Gastroesophageal sphincter (tissue), 4 donors: ENCODE measurements around the gene DCLRE1C. TPM values are rescaled to one million over a fixed set of nuclear protein-coding genes. Genes with fewer than 3 reads are reported as not detected.
"Not testable (repeated sequence)": the region's sequence is repeated elsewhere in the genome, so short reads cannot be mapped to it uniquely, and the experiment has no call there.

Experiments
- ATAC-seq: fragments of 150-250 bp; one replicate; pipeline ENCODE4 v1.9.1; 2016; ENCODE audit warnings: mild to moderate bottlenecking, moderate library complexity
- H3K27ac ChIP-seq, 4 donors: fragments of 200-600 bp; sonication (generic) in 3 of 4; 1 replicate in 3 of 4; 2 replicates in 1 of 4; pipeline ENCODE4 v1.5.1; 2016 to 2019
- H3K27me3 ChIP-seq: fragments of 200-600 bp; sonication (generic); one replicate; pipeline ENCODE4 v1.5.1; 2019
- H3K36me3 ChIP-seq, 2 donors: fragments of 200-600 bp; sonication (generic); one replicate each; pipeline ENCODE4 v1.5.1; 2019; ENCODE audit warnings: control low read depth in 1 of 2
- H3K4me1 ChIP-seq, 3 donors: fragments of 200-600 bp; sonication (generic); 1 replicate in 2 of 3; 2 replicates in 1 of 3; pipeline ENCODE4 v1.5.1; 2016 to 2019; ENCODE audit warnings: control low read depth in 2 of 3
- H3K4me3 ChIP-seq, 2 donors: fragments of 200-600 bp; sonication (generic); one replicate each; pipeline ENCODE4 v1.5.1; 2019; ENCODE audit warnings: mild to moderate bottlenecking in 1 of 2, moderate library complexity in 1 of 2
- H3K9me3 ChIP-seq, 3 donors: fragments of 200-600 bp; sonication (generic); one replicate each; pipeline ENCODE4 v1.5.1; 2017 to 2019; ENCODE audit warnings: control low read depth in 2 of 3
- CTCF ChIP-seq, 4 experiments: fragments of 200-600 bp in 2 of 4; fragments of 450-650 bp in 2 of 4; sonication (generic) in 1 of 4; IDR thresholded peaks; one replicate each; pipeline ENCODE4 v1.5.1; 2017 to 2019; ENCODE audit warnings: antibody characterized with exemption in 4 of 4, mild to moderate bottlenecking in 2 of 4, moderate library complexity in 2 of 4
- EP300 ChIP-seq: sonication (generic); formaldehyde crosslinking; IDR thresholded peaks from one replicate; pipeline ENCODE4 v1.6.1; 2017; ENCODE audit warnings: antibody characterized with exemption, mild to moderate bottlenecking
- POLR2A ChIP-seq, 2 donors: fragments of 450-650 bp; IDR thresholded peaks; one replicate each; pipeline ENCODE4 v1.6.1; 2017; ENCODE audit warnings: antibody characterized with exemption in 2 of 2, mild to moderate bottlenecking in 2 of 2, moderate library complexity in 1 of 2
- POLR2AphosphoS5 ChIP-seq: sonication (generic); formaldehyde crosslinking; IDR thresholded peaks from one replicate; pipeline ENCODE4 v1.6.1; 2017; ENCODE audit warnings: antibody characterized with exemption
- WGBS, 2 donors: methylation state at CpG; one replicate each; pipeline ENCODE4 v1.1.5; 2018; ENCODE audit warnings: low coverage in 1 of 2; 5-methylcytosine and 5-hydroxymethylcytosine counted together
- total RNA-seq, 4 donors: library from RNA; depleted of rRNA; stranded (reverse); fragments of >200 nt; gene quantifications; one replicate each; pipeline ENCODE4 v1.1.0, GENCODE V29; 2016

Gene DCLRE1C
- total RNA-seq, 4 donors from 2014 or later, result 7.7 to 16.8 (median 11.6) TPM

- ATAC-seq, result no peak
- Histone ChIP-seq H3K27ac (no peak overlapping the region), H3K36me3 (peaks cover 5 to 87% of the 10 kb centered on the region in 2 donors), H3K9me3 (peaks cover 0 to 10% (median 0%) of the 10 kb centered on the region in 3 donors), H3K4me3 (no peak overlapping the region), H3K4me1 (no peaks in the 10 kb centered on the region), H3K27me3 (no peaks in the 10 kb centered on the region)
- 92 to 100% methylated on average over 3 of the region's 3 CpGs for WGBS, 2 donors
- TF ChIP-seq EP300 (no peak), POLR2A (IDR thresholded peaks at IDR 0.05) (no peak)
Measured at GRCh38 chr10:14911801-14912200, 42.1 kb downstream of the DCLRE1C start.

- WGBS, 2 donors, result 90% methylated on average over 2 to 3 of the region's 4 CpGs
- peaks cover 5 to 83% of the 10 kb centered on the region in 2 donors for H3K36me3 ChIP-seq
- no peak for TF ChIP-seq EP300
- no peak for TF ChIP-seq POLR2AphosphoS5
- TF ChIP-seq POLR2A (IDR thresholded peaks at IDR 0.05), result no peak
- no peak for TF ChIP-seq CTCF (IDR thresholded peaks at IDR 0.05)
- peaks cover 0 to 1% (median 0%) of the 10 kb centered on the region in 3 donors for H3K9me3 ChIP-seq
- H3K4me3 ChIP-seq, result no peak overlapping the region
- no peak for ATAC-seq
- no peak overlapping the region for H3K27ac ChIP-seq
- H3K4me1 ChIP-seq, result no peaks in the 10 kb centered on the region
- no peaks in the 10 kb centered on the region for H3K27me3 ChIP-seq
Measured at GRCh38 chr10:14910953-14911352, 42.9 kb downstream of the DCLRE1C start.

- H3K4me3 ChIP-seq, result no peak overlapping the region
- H3K36me3 ChIP-seq, result peaks cover 5 to 80% of the 10 kb centered on the region in 2 donors
- no peak for ATAC-seq
- H3K27ac ChIP-seq, result no peak overlapping the region
- TF ChIP-seq POLR2AphosphoS5 (no peak), POLR2A (IDR thresholded peaks at IDR 0.05) (no peak), EP300 (no peak), CTCF (IDR thresholded peaks at IDR 0.05) (no peak)
- H3K9me3 ChIP-seq, result no peaks in the 10 kb centered on the region
- no peaks in the 10 kb centered on the region for H3K4me1 ChIP-seq
- WGBS, 2 donors, result 83 to 86% methylated on average over 1 of the region's 2 CpGs
- no peaks in the 10 kb centered on the region for H3K27me3 ChIP-seq
Measured at GRCh38 chr10:14909101-14909500, 44.8 kb downstream of the DCLRE1C start.

- H3K27ac ChIP-seq, H3K9me3 ChIP-seq, H3K4me1 ChIP-seq, H3K27me3 ChIP-seq, ATAC-seq, H3K4me3 ChIP-seq: not testable (repeated sequence)
- 83 to 95% methylated on average over 2 to 4 of the region's 4 CpGs for WGBS, 2 donors
- peaks cover 5 to 70% of the 10 kb centered on the region in 2 donors for H3K36me3 ChIP-seq
Measured at GRCh38 chr10:14907591-14907990, 46.3 kb downstream of the DCLRE1C start.

- WGBS, 2 donors, result 100% methylated on average over 1 of the region's 2 CpGs; no CpG with 5 or more reads in 1 of the 2 donors
- no peak overlapping the region for H3K27ac ChIP-seq
- no peak overlapping the region for H3K4me3 ChIP-seq
- H3K27me3 ChIP-seq, result no peaks in the 10 kb centered on the region
- no peak for TF ChIP-seq EP300
- no peak for TF ChIP-seq CTCF (IDR thresholded peaks at IDR 0.05)
- no peak for TF ChIP-seq POLR2A (IDR thresholded peaks at IDR 0.05)
- TF ChIP-seq POLR2AphosphoS5, result no peak
- no peak for ATAC-seq
- H3K9me3 ChIP-seq, result no peaks in the 10 kb centered on the region
- no peaks in the 10 kb centered on the region for H3K4me1 ChIP-seq
- H3K36me3 ChIP-seq, result peaks cover 5 to 62% of the 10 kb centered on the region in 2 donors
Measured at GRCh38 chr10:14906765-14907164, 47.1 kb downstream of the DCLRE1C start.

GRCh38 chr10:14905890-14906289, 48.0 kb downstream of the DCLRE1C start:
- no peak for ATAC-seq
- Histone ChIP-seq H3K4me1 (no peaks in the 10 kb centered on the region), H3K36me3 (peaks cover 5 to 59% of the 10 kb centered on the region in 2 donors), H3K27ac (no peak overlapping the region), H3K4me3 (no peak overlapping the region), H3K27me3 (no peaks in the 10 kb centered on the region), H3K9me3 (no peaks in the 10 kb centered on the region)
- WGBS, 2 donors, result 71 to 92% methylated on average over 1 to 2 of the region's 2 CpGs
- TF ChIP-seq POLR2AphosphoS5 (no peak), CTCF (IDR thresholded peaks at IDR 0.05) (no peak), POLR2A (IDR thresholded peaks at IDR 0.05) (no peak), EP300 (no peak)
